Suprapubic skin (tissue), 4 donors: Measurements from ENCODE around the gene KIF25. TPM values are rescaled to one million over a fixed set of nuclear protein-coding genes. Genes with fewer than 3 reads are reported as not detected.
A peak's percentile ranks its signal among the peaks of the same experiment; 100 is the strongest.

Experiments used
- DNase-seq, 2 donors: peaks; one replicate each; pipeline ENCODE4 v3.0.0-alpha.2; 2019; ENCODE audit warnings: low spot score in 2 of 2
- H3K27ac ChIP-seq: fragments of 200-600 bp; sonication (generic); one replicate; pipeline ENCODE4 v1.5.1; 2019
- H3K27me3 ChIP-seq: fragments of 200-600 bp; sonication (generic); one replicate; pipeline ENCODE4 v1.5.1; 2019
- H3K36me3 ChIP-seq: fragments of 200-600 bp; sonication (generic); one replicate; pipeline ENCODE4 v1.5.1; 2019
- H3K4me1 ChIP-seq: fragments of 200-600 bp; sonication (generic); one replicate; pipeline ENCODE4 v1.5.1; 2019
- H3K4me3 ChIP-seq: fragments of 200-600 bp; sonication (generic); one replicate; pipeline ENCODE4 v1.5.1; 2019; ENCODE audit warnings: mild to moderate bottlenecking
- H3K9me3 ChIP-seq: fragments of 200-600 bp; sonication (generic); one replicate; pipeline ENCODE4 v1.5.1; 2019
- CTCF ChIP-seq, 2 donors: fragments of 200-600 bp in 1 of 2; fragments of 450-650 bp in 1 of 2; sonication (generic) in 1 of 2; IDR thresholded peaks; one replicate each; pipeline ENCODE4 v1.5.1; 2016 to 2019; ENCODE audit warnings: antibody characterized with exemption in 2 of 2, mild to moderate bottlenecking in 1 of 2, moderate library complexity in 1 of 2
- EP300 ChIP-seq: sonication (generic); formaldehyde crosslinking; IDR thresholded peaks from one replicate; pipeline ENCODE4 v1.6.1; 2017; ENCODE audit warnings: antibody characterized with exemption
- POLR2A ChIP-seq, 2 donors: fragments of 450-650 bp; IDR thresholded peaks; one replicate each; pipeline ENCODE4 v1.6.1; 2017; ENCODE audit warnings: antibody characterized with exemption in 2 of 2, mild to moderate bottlenecking in 2 of 2, moderate library complexity in 2 of 2
- POLR2AphosphoS5 ChIP-seq, 3 donors: sonication (generic); formaldehyde crosslinking; IDR thresholded peaks; one replicate each; pipeline ENCODE4 v1.6.1; 2017; ENCODE audit warnings: antibody characterized with exemption in 3 of 3
- WGBS: methylation state at CpG from one replicate; pipeline ENCODE4 v1.1.5; 2018; 5-methylcytosine and 5-hydroxymethylcytosine counted together
- total RNA-seq, 4 donors: library from RNA; depleted of rRNA; stranded (reverse); fragments of >200 nt; gene quantifications; one replicate each; pipeline ENCODE4 v1.1.0, GENCODE V29; 2016

KIF25 gene
- total RNA-seq, 4 donors from 2014 or later, result 0.76 TPM; not detected in 3

GRCh38 chr6:168053086-168053956 is 55.9 kb downstream of the KIF25 start:
- Histone ChIP-seq H3K9me3 (no peaks in the 10 kb centered on the region), H3K36me3 (no peaks in the 10 kb centered on the region), H3K27ac (no peak overlapping the region), H3K4me1 (no peaks in the 10 kb centered on the region), H3K4me3 (no peak overlapping the region), H3K27me3 (no peaks in the 10 kb centered on the region)
- TF ChIP-seq EP300 (no peak), CTCF (IDR thresholded peaks at IDR 0.05) (no peak), POLR2A (IDR thresholded peaks at IDR 0.05) (no peak), POLR2AphosphoS5 (IDR thresholded peaks at IDR 0.05) (no peak)
- 88% methylated on average over 36 of the region's 38 CpGs for WGBS
- peak in 1 of 2 donors; percentile 44 for DNase-seq

GRCh38 chr6:168053957-168054471 is 56.5 kb downstream of the KIF25 start:
- 68% methylated on average over 5 of the region's 14 CpGs for WGBS
- Histone ChIP-seq H3K27ac (no peak overlapping the region), H3K4me1 (no peaks in the 10 kb centered on the region), H3K36me3 (no peaks in the 10 kb centered on the region), H3K9me3 (no peaks in the 10 kb centered on the region), H3K27me3 (no peaks in the 10 kb centered on the region), H3K4me3 (no peak overlapping the region)
- no peak for DNase-seq
- TF ChIP-seq EP300 (no peak), POLR2AphosphoS5 (IDR thresholded peaks at IDR 0.05) (no peak), CTCF (IDR thresholded peaks at IDR 0.05) (no peak), POLR2A (IDR thresholded peaks at IDR 0.05) (no peak)

GRCh38 chr6:168054765-168055560 is 57.5 kb downstream of the KIF25 start:
- Histone ChIP-seq H3K27ac (no peak overlapping the region), H3K4me1 (no peaks in the 10 kb centered on the region), H3K9me3 (no peaks in the 10 kb centered on the region), H3K36me3 (no peaks in the 10 kb centered on the region), H3K27me3 (no peaks in the 10 kb centered on the region), H3K4me3 (no peak overlapping the region)
- WGBS, result 88% methylated on average over 8 of the region's 18 CpGs
- DNase-seq, result no peak
- TF ChIP-seq POLR2A (IDR thresholded peaks at IDR 0.05), result no peak
- no peak for TF ChIP-seq EP300
- no peak for TF ChIP-seq POLR2AphosphoS5 (IDR thresholded peaks at IDR 0.05)
- no peak for TF ChIP-seq CTCF (IDR thresholded peaks at IDR 0.05)

- no peak for DNase-seq
- WGBS, result 86% methylated on average over 21 of the region's 22 CpGs
- Histone ChIP-seq H3K27ac (no peak overlapping the region), H3K36me3 (no peaks in the 10 kb centered on the region), H3K9me3 (no peaks in the 10 kb centered on the region), H3K4me1 (peaks cover 4% of the 10 kb centered on the region), H3K27me3 (no peaks in the 10 kb centered on the region), H3K4me3 (no peak overlapping the region)
- TF ChIP-seq POLR2AphosphoS5 (IDR thresholded peaks at IDR 0.05) (no peak), POLR2A (IDR thresholded peaks at IDR 0.05) (no peak), CTCF (IDR thresholded peaks at IDR 0.05) (no peak), EP300 (no peak)
Observed at GRCh38 chr6:168055696-168056489, 58.4 kb downstream of the KIF25 start.
